COLO668 (cell line): Measurements from ENCODE around the gene SCAMP3.
"Not testable (repeated sequence)": the region's sequence is repeated elsewhere in the genome, so short reads cannot be mapped to it uniquely, and the experiment has no call there.

Experiments used
- DNase-seq: peaks from one replicate; lab custom pipeline; 2025; ENCODE audit not compliant: unreplicated experiment; lab: John Stamatoyannopoulos, UW

The SCAMP3 gene

DNA sequence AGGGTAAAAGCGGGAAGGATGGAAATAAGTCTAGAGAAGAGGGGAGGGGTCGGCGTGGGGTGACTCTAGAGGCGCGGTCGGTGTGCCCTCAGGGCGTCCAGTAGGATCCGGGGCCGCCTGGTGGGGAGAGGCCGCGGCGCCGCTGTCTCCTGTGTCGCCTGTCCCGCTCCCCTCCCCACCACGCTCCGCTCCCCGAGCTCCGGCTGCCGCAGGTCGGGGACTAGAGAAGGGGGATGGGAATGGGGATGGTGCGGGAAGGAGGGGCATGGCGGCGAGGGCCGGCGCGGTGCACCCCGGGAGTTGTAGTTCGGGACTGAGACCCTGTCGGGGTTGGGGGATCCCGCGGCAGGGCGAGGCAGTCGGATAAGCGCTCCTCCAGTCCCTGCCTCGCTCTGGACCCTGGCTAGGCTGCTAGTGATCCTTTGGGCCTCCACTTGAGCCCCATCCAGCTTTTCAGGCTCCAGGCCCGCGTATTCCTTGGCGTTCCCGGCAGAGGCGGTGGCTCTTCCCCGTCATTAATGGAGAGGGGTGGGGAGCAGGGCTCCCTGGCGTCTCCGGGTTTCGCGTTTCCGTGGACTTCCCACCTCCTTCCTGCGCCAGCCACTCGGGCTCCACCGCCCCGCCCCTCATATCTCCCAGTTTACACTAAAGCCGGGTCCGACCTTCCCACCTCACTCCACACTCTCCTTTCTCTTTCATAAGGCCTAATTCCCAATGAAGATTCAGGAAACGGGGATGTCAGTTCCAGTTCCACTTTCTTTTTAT lies 6.7 kb downstream of the SCAMP3 start, which contains the start of gene ENTREP3:
Gene ENTREP3 (minus strand): TSS at position 241 of the 765 bp plus-strand sequence. CDS start 606 bp downstream, outside the sequence.
- peak; percentile 89 for DNase-seq

DNA sequence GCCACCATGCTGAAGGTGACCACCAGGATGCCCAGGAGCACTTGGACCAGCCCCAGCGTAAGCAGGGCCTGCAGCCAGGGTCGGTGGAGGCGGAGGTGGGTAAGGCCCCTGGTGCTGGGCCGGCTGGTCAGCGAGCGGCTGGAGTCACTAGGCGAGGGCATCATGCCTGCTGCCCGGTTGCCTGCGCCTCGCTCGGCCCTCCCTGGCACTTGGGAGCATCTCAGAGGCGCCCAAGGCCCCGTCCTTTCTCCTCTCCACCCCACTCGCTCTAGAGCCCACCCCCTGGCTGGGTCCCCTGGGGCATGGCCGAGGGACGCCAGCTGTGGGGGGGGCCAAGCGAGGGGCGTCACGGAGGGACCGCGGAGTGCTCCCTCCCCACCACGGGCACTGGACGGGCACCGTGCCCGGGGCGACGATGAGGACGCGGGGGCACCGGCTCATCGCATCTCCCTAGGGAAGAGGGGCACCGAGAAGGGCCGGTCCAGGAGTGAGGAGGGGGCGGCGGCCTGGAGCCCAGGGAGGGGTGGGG lies 7.4 kb downstream of the SCAMP3 start:
- DNase-seq, result no peak

DNA sequence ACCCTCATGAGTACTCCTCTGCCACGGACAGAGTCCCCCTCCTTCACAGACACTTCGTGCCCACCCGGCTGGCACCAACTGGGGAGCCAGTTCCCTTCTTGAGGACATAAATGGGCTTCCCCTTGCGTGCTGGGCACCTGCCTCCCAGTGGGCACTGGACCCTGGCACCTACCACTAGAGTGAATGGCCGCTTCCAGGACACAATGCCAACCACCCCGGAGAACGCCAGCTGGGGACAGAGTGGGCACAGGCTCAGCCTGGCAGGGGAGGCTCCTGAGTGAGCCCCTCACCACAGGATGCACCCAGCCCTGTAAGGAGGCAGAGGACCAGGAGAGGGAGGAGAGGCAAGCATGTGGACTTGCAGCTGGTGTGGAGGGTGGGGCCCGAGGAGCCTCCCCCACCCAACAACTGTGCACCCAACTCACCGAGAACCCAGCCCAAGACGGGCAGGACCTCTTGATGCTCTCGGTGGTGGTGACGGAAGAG lies 7.9 kb downstream of the SCAMP3 start:
- DNase-seq, result no peak

DNA sequence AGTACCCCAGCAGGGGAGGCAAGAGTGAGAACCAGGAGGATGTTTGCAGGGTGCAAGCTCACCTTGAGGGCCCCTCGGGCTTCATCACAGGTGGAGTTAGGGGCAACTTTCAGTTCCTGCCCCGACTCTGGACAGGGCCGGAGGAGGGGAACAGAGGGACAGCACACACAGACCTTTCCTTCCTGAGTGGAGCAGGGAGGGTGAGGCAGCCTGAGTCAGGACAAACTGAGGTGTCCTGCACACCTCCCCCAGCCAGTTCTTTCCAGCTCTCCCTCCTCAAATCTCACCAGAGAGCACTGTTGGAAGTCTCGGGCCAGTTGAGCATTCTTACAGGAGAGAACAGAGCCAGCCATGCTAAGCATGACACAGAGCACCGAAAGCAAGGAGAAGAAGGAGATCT lies 8.4 kb downstream of the SCAMP3 start:
- no peak for DNase-seq

DNA sequence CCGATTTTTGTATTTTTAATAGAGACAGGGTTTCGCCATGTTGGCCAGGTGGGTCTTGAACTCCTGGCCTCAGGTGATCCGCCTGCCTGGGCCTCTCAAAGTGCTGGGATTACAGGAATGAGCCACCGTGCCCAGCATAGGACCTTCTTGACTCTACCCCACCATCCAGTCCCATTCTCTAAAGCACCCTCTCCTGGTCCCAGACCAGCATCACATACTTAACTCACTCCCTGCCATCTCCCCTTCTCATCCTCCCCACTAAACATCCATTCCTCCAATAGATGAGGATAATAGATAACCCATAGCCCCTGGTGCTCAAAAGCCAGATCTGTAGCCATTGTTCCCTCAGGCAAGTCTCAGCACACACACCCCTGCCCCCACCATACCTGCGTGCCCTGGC lies 9.0 kb downstream of the SCAMP3 start:
- no peak for DNase-seq

DNA sequence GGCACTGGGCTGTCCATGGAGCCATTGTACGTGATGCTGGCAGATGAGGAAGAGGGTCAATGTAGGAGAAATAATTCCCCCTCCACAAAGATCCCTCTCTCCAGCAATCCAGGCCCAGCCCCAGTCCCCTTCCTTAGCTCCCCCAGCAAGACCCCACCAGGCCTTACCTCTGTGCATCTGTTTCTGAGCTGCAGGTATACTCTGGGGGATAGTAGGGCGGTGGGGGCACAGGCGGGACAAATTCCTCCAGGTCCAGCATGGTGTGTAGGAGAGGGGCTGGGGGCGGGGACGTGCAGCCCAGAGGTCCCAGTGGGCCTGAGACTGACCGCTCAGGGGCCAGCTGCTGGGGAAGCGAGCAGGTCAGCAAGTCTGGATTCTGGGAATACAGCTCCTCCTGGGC lies 10.6 kb downstream of the SCAMP3 start:
- no peak for DNase-seq

DNA sequence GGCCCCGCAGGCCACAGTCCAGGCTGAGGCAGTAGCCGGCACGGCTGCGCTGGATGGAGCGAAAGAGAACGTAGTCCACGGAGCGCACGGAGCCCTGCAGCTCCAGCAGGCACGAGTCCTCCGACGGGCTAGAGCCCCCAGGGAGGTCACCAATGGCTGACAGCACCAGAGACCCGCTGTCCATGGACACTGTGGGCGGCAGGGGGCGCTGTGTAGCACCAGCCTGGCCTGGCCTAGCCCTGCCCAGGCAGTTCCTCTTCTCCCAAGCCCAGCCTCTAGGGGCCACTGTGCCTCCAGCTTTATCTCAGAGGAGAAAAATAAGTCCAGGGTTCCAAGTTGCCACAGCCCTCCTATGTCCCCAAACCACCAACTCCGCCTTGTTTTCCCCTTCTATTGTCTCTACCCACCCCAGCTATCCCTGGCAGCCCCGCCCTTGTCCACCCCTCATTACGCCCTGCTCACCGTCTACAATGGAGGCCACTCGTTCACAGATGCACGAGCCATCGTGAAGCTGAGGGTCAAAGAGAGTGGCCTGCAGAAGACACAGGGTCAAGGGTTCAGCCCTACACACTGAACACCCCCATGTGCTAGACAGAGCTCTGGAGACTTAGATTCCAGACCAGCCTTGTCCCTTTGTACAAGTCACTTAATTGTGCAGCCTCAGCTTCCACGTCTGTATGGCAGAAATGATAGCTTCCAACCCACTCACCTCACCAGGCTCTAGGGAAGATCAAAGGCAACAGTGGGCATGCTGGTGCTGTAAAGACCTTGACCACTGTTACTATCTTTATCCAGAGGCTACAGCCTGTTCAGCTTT lies 11.3 kb downstream of the SCAMP3 start:
- DNase-seq, result peak; percentile 96

DNA sequence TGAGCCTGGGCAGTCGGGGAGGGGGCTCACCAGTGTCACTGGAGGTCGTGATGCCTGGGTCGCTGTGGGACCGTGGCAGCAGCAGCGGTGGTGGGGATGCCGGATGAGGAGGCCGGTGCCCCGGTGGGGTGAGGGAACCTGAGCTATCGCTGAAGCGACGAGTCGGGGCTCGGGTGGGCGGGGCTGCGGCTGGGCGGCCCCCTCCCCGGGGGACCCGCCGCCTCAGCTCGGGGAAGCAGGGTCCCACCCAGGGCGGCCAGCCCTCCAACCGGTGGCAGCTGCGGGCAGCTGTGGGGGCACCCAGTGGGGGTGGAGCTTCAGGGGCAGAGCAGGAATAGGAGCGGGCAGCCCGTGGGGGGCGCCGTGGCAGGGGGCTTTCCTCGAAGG lies 11.9 kb downstream of the SCAMP3 start:
- no peak for DNase-seq

DNA sequence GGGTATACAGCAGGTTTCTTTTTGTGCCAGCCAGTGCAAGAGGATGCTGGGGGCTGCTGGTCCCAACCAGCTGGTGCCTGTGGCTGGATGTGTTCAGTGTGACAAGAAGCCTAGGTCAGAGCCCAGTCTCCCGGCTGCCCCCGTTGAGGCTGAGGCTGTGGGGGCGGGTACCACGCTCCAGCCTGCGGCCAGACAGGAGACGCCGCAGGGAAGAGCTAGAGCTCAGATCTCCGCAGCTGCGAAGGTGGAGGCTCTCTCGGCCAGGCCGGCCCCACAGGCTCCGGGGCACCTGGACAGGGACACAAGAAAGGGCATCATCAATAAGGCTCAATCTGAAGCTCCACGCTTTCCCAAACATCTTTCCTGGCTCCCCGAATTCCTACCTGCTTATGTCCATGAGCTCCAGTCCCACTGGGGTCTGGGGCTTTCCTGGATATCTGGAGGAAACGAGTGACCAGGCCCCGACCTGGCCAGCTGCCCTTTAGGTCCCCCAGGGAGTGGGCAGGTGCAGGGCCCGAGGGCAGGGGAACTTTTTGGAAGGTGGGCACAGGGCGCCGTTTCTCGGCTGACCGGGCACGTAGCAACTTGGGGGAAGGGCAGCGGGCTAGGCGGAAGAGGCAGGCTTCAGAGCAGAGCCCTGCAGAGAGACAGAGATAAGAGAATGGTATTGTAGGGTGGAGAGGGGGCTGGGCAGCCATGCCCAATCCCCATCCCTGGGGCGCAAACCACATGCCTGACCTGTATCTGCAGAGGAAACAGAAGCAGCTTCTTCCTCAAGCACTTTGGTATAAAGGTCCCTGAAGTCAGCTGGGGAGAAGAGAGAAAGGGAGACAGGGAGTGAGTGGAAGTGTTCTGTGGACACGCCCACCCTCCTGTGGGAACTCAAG lies 14.2 kb downstream of the SCAMP3 start:
- DNase-seq, result no peak

DNA sequence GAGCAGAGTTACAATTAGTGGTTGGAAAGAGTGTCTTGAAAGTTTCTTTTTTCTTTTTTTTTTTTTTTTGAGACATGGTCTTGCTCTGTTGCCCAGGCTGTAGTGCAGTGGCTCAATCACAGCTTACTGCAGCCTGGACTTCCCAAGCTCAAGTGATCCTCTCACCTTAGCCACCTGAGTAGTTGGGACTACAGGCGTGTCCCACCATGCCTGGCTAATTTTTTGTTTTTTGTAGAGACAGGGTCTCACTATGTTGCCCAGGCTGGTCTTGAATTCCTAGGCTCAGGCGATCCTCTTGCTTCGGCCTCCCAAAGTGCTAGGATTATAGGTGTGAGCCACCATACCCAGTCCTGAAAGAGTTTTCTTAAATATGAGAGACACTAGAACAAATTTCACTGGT lies 15.4 kb downstream of the SCAMP3 start:
- DNase-seq, result not testable (repeated sequence)

DNA sequence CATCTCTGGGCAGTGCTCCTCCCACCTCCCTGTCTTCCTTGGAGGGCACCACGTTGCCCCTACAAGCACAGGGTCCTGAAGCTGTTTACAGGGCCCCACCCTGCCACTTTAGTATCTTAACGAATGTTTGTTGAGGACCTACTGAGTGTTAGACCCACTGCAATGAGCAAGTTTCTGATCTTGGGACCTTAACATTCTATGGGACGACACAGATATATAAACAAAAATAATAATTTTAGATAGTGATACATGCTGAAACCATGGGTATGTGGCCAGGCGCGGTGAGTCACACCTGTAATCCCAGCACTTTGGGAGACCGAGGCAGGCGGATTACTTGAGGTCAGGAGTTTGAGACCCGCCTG lies 17.0 kb downstream of the SCAMP3 start:
- DNase-seq, result no peak

DNA sequence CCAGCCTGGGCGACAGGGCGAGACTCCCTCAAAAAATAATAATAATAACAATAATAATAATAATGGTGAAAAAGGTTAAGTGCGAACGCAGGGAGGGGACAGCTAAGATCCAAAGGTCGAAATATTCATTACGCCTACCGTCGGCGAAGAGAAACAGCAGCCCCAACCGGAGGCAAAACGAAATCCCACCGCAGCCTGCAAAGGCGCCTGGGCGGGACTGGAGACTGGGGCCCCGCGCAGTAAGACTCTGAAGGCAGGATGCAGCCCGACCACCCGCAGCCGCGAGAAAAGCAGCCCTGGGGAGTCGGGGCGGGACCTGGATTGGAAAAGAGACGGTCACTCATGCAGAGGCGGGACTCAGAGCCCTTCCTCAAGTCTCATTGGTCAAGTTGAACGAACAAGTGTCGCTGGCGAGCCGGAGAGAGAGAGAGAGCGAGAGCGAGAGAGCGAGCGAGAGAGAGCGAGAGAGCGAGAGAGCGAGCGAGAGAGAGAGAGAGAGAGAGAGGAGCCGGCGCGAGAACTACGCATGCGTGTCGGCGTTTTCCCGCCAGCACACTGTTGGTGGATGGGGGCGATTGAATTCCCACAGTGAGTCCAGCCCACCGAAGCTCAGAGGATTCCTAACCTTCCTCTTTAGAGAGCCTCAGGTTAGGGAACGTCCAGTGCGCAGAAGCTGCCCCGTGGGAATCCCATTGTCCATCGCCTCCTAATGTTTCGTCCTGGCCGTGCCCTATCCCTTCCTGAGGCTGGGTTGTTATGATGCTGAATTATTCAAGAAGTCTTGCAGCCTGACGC lies 17.6 kb downstream of the SCAMP3 start:
- DNase-seq, result peak; percentile 99

DNA sequence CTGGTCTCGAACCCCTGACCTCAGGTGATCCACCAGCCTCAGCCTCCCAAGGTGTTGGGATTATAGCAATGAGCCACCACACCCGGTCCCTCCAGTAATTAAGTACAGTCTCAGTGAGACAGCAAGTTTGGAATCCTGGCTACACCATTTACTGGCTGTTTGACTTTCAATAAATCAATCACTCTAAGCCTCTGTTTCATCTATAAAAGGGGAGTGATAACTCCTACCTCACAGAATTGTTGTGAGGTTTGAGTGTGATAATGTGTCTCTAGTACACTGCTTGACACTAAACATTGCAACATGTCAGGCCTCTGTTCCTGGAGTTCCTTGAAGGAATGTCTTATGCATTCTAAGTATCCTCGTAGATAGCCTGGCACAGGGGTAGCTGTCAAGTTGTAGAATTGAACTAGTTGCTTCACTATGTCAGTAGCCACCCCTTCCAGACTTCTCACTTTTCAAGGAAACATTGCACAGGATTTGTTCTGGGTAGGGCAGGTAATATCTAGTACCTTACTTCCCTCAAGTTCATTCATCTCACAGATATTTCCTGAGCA lies 19.3 kb downstream of the SCAMP3 start:
- DNase-seq, result no peak

DNA sequence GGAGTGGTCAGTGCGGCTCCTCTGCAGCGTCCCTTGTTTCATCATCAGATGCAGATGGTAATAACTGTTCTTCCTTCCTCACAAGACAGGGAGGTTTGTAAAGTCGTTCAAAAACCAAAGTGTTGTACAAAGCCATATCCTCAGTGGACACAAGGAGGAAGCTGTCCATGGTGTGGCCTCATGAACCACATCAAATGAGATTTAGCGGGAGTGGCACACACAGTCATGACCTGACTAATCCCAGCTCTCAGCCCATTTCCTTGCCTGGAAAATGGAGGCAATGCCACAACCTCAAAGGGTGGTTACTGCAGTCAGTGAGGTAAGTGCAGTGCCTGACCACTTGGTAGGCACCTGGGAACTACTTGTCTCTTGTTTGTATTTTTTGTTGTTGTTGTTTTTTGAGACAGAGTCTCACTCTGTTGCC lies 20.3 kb downstream of the SCAMP3 start:
- DNase-seq, result no peak

DNA sequence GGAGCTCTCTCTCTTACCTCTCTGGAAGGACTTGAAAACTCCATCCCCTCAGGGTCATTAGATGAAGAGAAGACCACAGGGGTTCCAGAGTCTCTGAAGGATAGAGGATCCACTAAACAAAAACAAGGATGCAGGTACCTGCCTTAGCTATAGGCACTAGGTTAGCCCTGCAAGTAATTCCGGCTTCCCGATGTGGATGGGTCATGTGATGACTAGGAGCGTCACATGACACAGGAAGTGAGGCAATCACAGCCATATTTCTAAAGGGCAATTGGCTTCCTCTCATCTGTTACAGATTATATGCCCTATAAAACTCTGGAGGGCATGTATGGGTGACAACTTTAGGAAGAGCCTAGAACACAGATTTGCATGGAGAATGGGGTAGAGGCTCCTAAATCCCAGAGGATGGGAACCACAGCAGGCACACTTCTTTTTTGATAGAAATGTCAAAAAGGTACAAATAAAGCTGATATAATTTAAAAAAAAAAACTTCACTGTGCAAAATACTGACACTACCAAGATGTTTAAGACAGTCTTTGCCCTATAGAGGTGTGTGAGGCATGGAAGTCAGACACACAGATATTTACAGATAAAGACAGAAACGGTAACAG lies 21.0 kb downstream of the SCAMP3 start:
- peak; percentile 72 for DNase-seq

DNA sequence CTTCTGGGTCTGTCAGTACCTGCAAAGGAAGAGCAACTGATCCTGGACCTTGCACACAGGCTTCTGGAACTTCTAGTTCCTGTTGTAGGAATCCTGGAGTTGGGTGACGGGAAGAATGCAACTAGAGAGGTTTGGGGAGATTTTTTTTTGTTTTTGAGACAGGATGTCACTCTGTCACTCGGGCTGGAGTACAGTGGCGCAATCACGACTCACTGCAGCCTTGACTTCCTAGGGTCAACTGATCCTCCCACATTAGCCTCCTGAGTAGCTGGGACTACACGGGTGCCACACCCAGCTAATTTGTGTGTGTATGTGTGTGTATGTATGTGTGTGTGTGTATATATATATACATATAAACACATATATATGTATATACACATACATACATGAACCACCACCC lies 25.7 kb downstream of the SCAMP3 start:
- no peak for DNase-seq

DNA sequence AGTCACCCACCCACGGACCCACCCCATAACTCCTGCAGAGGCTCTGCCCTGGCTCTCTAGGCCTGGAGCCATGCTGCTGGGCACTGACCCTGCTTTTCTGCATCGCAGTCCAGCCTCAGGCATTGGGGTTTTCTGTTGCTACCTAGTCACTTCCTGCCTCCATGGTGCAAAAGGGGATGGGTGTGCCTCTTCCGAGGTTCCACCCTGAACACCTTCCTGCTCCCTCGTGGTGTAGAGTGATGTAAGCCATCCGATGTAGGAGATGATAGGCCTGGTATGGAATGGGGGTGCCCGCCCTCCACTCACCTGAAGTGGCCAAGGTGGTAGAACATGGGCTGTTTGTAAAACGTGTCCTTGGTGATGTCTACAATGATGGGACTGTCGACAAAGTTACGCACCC lies 26.8 kb downstream of the SCAMP3 start:
- DNase-seq, result not testable (repeated sequence)

DNA sequence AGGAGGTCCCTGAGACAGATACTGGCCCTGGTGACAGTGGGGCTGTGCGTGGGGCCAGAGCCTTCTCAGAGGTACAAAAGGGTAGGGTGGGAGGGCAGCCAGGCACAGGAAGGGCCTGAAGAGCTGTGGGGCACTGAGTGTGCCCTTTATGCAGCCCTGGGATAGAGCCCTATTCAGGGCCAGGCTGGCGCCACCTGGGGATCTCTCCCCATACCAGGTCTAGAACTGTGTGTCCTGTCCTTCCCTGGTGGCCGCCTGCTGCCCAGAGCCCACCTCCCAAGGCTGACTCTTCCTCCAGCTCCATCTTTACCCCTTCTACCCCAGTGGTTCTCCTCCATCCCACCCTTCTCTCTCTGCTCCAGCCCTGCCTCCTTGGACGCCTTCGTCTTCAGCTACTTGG lies 28.7 kb downstream of the SCAMP3 start:
- DNase-seq, result not testable (repeated sequence)
